H9 (cell line): ENCODE measurements around the gene RNLS. TPM values are rescaled to one million over a fixed set of nuclear protein-coding genes. Genes with fewer than 3 reads are reported as not detected.

Experiments used
- DNase-seq: peaks from one replicate; pipeline ENCODE4 v3.0.0-alpha.2; 2017
- H2AFZ ChIP-seq: one replicate; pipeline ENCODE4 v1.6.1; 2013; ENCODE audit warnings: mild to moderate bottlenecking, low read length, control low read depth, moderate library complexity
- H2AK5ac ChIP-seq: 2 replicates; pipeline ENCODE4 v1.6.1; 2013; ENCODE audit warnings: low read length, control low read depth, mixed read lengths; ENCODE audit not compliant: insufficient read length
- H2BK120ac ChIP-seq: one replicate; pipeline ENCODE4 v1.6.1; 2013; ENCODE audit warnings: low read depth, mild to moderate bottlenecking, low read length, control low read depth, inconsistent platforms; ENCODE audit not compliant: poor library complexity, severe bottlenecking
- H2BK12ac ChIP-seq: 2 replicates; pipeline ENCODE4 v1.6.1; 2013; ENCODE audit warnings: low read length, control low read depth, mixed read lengths, low read depth; ENCODE audit not compliant: insufficient read length
- H2BK15ac ChIP-seq: 2 replicates; pipeline ENCODE4 v1.6.1; 2013; ENCODE audit warnings: low read depth, low read length, control low read depth
- H2BK20ac ChIP-seq: one replicate; pipeline ENCODE4 v1.6.1; 2013; ENCODE audit warnings: low read depth, mild to moderate bottlenecking, low read length, control low read depth, inconsistent platforms; ENCODE audit not compliant: poor library complexity, severe bottlenecking
- H2BK5ac ChIP-seq: 2 replicates; pipeline ENCODE4 v1.6.1; 2013; ENCODE audit warnings: low read length, control low read depth, mixed read lengths; ENCODE audit not compliant: insufficient read length
- H3K14ac ChIP-seq: 2 replicates; pipeline ENCODE4 v1.6.1; 2013; ENCODE audit warnings: low read length, control low read depth; ENCODE audit not compliant: insufficient read depth
- H3K18ac ChIP-seq: 2 replicates; pipeline ENCODE4 v1.6.1; 2013; ENCODE audit warnings: low read depth, mild to moderate bottlenecking, mixed read lengths, low read length, control low read depth; ENCODE audit not compliant: insufficient read length
- H3K23ac ChIP-seq: 2 replicates; pipeline ENCODE4 v1.6.1; 2013; ENCODE audit warnings: low read length, control low read depth, mixed read lengths, low read depth; ENCODE audit not compliant: insufficient read length
- H3K23me2 ChIP-seq: 2 replicates; pipeline ENCODE4 v1.6.1; 2013; ENCODE audit warnings: low read depth, mild to moderate bottlenecking, mixed read lengths, low read length, control low read depth; ENCODE audit not compliant: insufficient read length, poor library complexity, severe bottlenecking
- H3K27ac ChIP-seq: 2 replicates; pipeline ENCODE4 v1.5.1; 2013; ENCODE audit warnings: low read length, control low read depth, mixed read lengths, low read depth; ENCODE audit not compliant: insufficient read length
- H3K27me3 ChIP-seq: 2 replicates; pipeline ENCODE4 v1.6.1; 2013; ENCODE audit warnings: low read length, control low read depth, inconsistent platforms; ENCODE audit not compliant: insufficient read depth
- H3K4ac ChIP-seq: 2 replicates; pipeline ENCODE4 v1.6.1; 2013; ENCODE audit warnings: low read depth, mild to moderate bottlenecking, control low read depth, inconsistent platforms, low read length, moderate library complexity
- H3K4me1 ChIP-seq: 2 replicates; pipeline ENCODE4 v1.6.1; 2013; ENCODE audit warnings: low read length, control low read depth, inconsistent platforms; ENCODE audit not compliant: insufficient read depth
- H3K4me2 ChIP-seq: 2 replicates; pipeline ENCODE4 v1.6.1; 2013; ENCODE audit warnings: low read length, control low read depth, mixed read lengths; ENCODE audit not compliant: insufficient read length, insufficient read depth
- H3K56ac ChIP-seq: 2 replicates; pipeline ENCODE4 v1.6.1; 2013; ENCODE audit warnings: low read depth, mild to moderate bottlenecking, mixed read lengths, low read length, control low read depth; ENCODE audit not compliant: insufficient read length
- H3K79me1 ChIP-seq: 2 replicates; pipeline ENCODE4 v1.6.1; 2013; ENCODE audit warnings: low read depth, mild to moderate bottlenecking, moderate library complexity, low read length, control low read depth, inconsistent platforms; ENCODE audit not compliant: insufficient read depth, poor library complexity, severe bottlenecking
- H3K79me2 ChIP-seq: 2 replicates; pipeline ENCODE4 v1.6.1; 2013; ENCODE audit warnings: low read length, control low read depth, inconsistent platforms; ENCODE audit not compliant: insufficient read depth
- H3K9ac ChIP-seq: 2 replicates; pipeline ENCODE4 v1.6.1; 2013; ENCODE audit warnings: low read length, control low read depth, mixed read lengths; ENCODE audit not compliant: insufficient read length; ENCODE audit errors: extremely low read depth
- H3K9me3 ChIP-seq: one replicate; pipeline ENCODE4 v1.6.1; 2013; ENCODE audit warnings: low read depth, low read length, inconsistent platforms; ENCODE audit not compliant: control insufficient read depth
- H3T11ph ChIP-seq: one replicate; pipeline ENCODE4 v1.6.1; 2013; ENCODE audit warnings: mild to moderate bottlenecking, low read length, control low read depth, inconsistent platforms
- H4K20me1 ChIP-seq: one replicate; pipeline ENCODE4 v1.6.1; 2013; ENCODE audit not compliant: control insufficient read depth, insufficient read length, insufficient read depth
- H4K5ac ChIP-seq: 2 replicates; pipeline ENCODE4 v1.6.1; 2013; ENCODE audit warnings: low read depth, mild to moderate bottlenecking, mixed read lengths, low read length, control low read depth; ENCODE audit not compliant: insufficient read length
- H4K8ac ChIP-seq: replicated peaks from 2 replicates; pipeline ENCODE4 v1.6.1; 2013; ENCODE audit warnings: low read length, control low read depth, mixed read lengths, low read depth; ENCODE audit not compliant: insufficient read length
- H4K91ac ChIP-seq: 2 replicates; pipeline ENCODE4 v1.6.1; 2013; ENCODE audit warnings: low read depth, mild to moderate bottlenecking, moderate library complexity, mixed read lengths, low read length, control low read depth; ENCODE audit not compliant: insufficient read length
- H3K27ac Mint-ChIP-seq, 3 experiments: 2 replicates in 2 of 3; 3 replicates in 1 of 3; pipeline ENCODE4 v1.8.0; 2020 to 2021; ENCODE audit warnings: mixed read lengths in 3 of 3, mild to moderate bottlenecking in 1 of 3, moderate library complexity in 1 of 3
- H3K27me3 Mint-ChIP-seq: 2 replicates; pipeline ENCODE4 v1.8.0; 2021; ENCODE audit warnings: low read depth, mild to moderate bottlenecking, moderate library complexity, mixed read lengths
- H3K36me3 Mint-ChIP-seq, 3 experiments: 2 replicates in 2 of 3; 3 replicates in 1 of 3; pipeline ENCODE4 v1.8.0; 2020 to 2021; ENCODE audit warnings: low read depth in 3 of 3, mixed read lengths in 3 of 3; ENCODE audit not compliant: insufficient read depth in 1 of 3
- H3K4me1 Mint-ChIP-seq, 2 experiments: 2 replicates each; pipeline ENCODE4 v1.8.0; 2020; ENCODE audit warnings: mixed read lengths in 2 of 2
- H3K4me3 Mint-ChIP-seq, 2 experiments: 2 replicates in 1 of 2; 3 replicates in 1 of 2; pipeline ENCODE4 v1.8.0; 2020 to 2021; ENCODE audit warnings: mild to moderate bottlenecking in 2 of 2, mixed read lengths in 2 of 2, moderate library complexity in 1 of 2
- H3K9me3 Mint-ChIP-seq, 2 experiments: 2 replicates in 1 of 2; 3 replicates in 1 of 2; pipeline ENCODE4 v1.8.0; 2020; ENCODE audit warnings: mild to moderate bottlenecking in 2 of 2, mixed read lengths in 2 of 2, moderate library complexity in 1 of 2
- WGBS: extraction: QIAGEN DNeasy Blood & Tissue Kit; methylation state at CpG from one replicate; pipeline ENCODE4 v1.1.7; 2013; ENCODE audit warnings: missing lambda C conversion rate, low lambda C conversion rate, mixed read lengths; ENCODE audit not compliant: insufficient read length; ENCODE audit errors: extremely low coverage; 5-methylcytosine and 5-hydroxymethylcytosine counted together
- total RNA-seq: library from RNA; stranded (reverse); gene quantifications from 2 replicates; pipeline ENCODE4 v1.2.1, GENCODE V29; 2021
- TF ChIP-seq, protein P1 (sequence below): fragments of 200-600 bp; sonication (generic); conservative IDR thresholded peaks from 3 replicates; pipeline ENCODE4 v1.8.0; 2021; ENCODE audit warnings: antibody characterized with exemption, mild to moderate bottlenecking

The RNLS gene
- total RNA-seq, 1 experiment from 2014 or later = 7.5 TPM

DNA sequence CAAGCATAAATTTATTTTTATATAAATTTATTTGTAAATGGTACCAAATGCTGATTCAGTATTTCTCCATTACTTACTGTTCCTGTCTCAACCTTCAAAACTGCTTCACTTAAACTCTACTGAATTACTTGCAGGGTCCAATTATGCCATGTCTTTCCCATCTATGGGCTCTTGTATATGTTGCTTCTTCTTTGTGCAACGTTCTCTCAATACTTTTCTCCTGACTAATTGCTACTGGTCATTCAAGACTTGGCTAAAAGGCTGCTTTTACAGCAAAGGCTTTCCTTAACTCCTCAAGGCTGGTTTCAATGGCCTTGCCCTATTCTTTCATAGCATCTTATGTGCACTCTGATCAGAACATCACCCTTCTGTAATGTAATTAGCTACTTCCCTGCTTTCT, 67.9 kb downstream of the RNLS start:
- Histone ChIP-seq H3T11ph (no peak overlapping the region), H2BK5ac (no peak overlapping the region), H2AK5ac (no peak overlapping the region), H2AFZ (no peak overlapping the region), H4K20me1 (no peaks in the 10 kb centered on the region), H3K14ac (no peak overlapping the region), H3K79me2 (no peaks in the 10 kb centered on the region), H2BK20ac (no peak overlapping the region), H4K91ac (no peak overlapping the region), H3K4me1 (no peaks in the 10 kb centered on the region), H3K9ac (no peak overlapping the region), H3K27ac (no peak overlapping the region), H4K8ac (no peak overlapping the region), H3K4ac (no peak overlapping the region), H2BK15ac (no peak overlapping the region), H3K23me2 (no peaks in the 10 kb centered on the region), H2BK12ac (no peak overlapping the region), H3K9me3 (no peaks in the 10 kb centered on the region), H2BK120ac (no peak overlapping the region), H3K56ac (no peak overlapping the region), H3K4me2 (no peak overlapping the region), H3K79me1 (no peaks in the 10 kb centered on the region), H3K27me3 (no peaks in the 10 kb centered on the region), H4K5ac (no peak overlapping the region), H3K23ac (no peak overlapping the region), H3K18ac (no peak overlapping the region)
- Mint-ChIP-seq H3K27me3 (no peaks in the 10 kb centered on the region), H3K9me3 (no peaks in the 10 kb centered on the region), H3K36me3 (no peaks in the 10 kb centered on the region), H3K27ac (no peak overlapping the region), H3K4me1 (no peaks in the 10 kb centered on the region), H3K4me3 (no peak overlapping the region)
- WGBS = no CpG with 5 or more reads among the region's 1 CpG
- TF ChIP-seq, protein P1, sequence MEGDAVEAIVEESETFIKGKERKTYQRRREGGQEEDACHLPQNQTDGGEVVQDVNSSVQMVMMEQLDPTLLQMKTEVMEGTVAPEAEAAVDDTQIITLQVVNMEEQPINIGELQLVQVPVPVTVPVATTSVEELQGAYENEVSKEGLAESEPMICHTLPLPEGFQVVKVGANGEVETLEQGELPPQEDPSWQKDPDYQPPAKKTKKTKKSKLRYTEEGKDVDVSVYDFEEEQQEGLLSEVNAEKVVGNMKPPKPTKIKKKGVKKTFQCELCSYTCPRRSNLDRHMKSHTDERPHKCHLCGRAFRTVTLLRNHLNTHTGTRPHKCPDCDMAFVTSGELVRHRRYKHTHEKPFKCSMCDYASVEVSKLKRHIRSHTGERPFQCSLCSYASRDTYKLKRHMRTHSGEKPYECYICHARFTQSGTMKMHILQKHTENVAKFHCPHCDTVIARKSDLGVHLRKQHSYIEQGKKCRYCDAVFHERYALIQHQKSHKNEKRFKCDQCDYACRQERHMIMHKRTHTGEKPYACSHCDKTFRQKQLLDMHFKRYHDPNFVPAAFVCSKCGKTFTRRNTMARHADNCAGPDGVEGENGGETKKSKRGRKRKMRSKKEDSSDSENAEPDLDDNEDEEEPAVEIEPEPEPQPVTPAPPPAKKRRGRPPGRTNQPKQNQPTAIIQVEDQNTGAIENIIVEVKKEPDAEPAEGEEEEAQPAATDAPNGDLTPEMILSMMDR = no peak
- DNase-seq = no peak
